ENCODE results near the gene ADGRA3.
"Not testable (repeated sequence)": the region's sequence is repeated elsewhere in the genome, so short reads cannot be mapped to it uniquely, and the experiment has no call there.

ADGRA3 gene

GRCh38 chr4:22480675-22481327 lies 35.1 kb downstream of the ADGRA3 start:
- DNase-seq (ENCODE audit: low read depth): no peak

GRCh38 chr4:22478426-22478825 lies 37.4 kb downstream of the ADGRA3 start:
- DNase-seq (ENCODE audit: low read depth): no peak

DNA sequence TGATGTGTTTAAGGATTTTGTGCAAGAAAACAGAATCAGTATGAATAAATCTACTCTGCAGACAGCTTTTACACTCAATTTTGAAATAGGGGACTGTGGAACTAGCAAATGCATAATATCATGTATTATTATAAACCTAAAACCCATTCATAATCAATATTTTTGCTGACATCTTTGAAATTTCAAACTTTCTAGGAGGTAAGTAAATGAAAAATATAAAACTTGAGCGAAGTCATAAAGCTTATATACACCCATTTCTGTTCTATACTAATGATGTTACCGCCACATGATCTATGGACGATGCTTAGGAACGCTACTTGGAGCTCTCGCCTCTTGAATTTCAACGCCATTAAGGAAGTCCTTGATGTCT lies 38.1 kb downstream of the ADGRA3 start:
- DNase-seq (ENCODE audit: low read depth): no peak

DNA sequence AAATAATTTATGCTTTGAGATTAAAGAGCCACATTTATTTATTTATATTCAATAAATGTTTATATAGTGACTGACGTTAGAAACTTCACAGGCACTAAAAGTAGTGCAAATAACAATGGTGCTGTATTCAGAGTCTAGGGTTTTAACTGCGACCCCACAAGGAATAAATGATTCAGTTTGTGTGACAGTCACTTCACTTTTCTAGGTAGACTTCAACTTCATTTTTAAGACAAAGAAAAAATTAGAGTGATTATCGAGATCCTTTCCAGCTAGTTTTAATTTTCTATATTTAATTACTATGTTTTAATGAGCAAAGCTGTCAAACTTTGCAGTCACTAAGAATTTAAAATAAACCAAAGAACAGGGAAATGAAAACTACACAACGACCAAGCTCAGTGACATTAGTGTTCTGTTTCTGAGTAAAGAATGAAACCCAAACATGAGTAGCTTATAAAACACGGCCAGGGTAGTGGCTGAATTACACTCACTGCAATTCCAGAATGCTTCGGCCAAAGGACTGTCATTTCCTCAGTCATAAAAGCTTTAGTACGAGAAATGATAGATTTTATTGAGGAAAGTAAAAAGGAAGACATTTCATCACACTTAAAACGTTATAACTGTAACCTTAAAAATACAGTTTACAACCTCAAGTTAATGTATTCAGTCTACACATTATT lies 38.6 kb downstream of the ADGRA3 start:
- DNase-seq (ENCODE audit: low read depth): no peak

- DNase-seq (ENCODE audit: low read depth): no peak
Observed at GRCh38 chr4:22476011-22476410, 39.9 kb downstream of the ADGRA3 start.

GRCh38 chr4:22475311-22475646 lies 40.6 kb downstream of the ADGRA3 start:
- DNase-seq (ENCODE audit: low read depth): not testable (repeated sequence)

DNA sequence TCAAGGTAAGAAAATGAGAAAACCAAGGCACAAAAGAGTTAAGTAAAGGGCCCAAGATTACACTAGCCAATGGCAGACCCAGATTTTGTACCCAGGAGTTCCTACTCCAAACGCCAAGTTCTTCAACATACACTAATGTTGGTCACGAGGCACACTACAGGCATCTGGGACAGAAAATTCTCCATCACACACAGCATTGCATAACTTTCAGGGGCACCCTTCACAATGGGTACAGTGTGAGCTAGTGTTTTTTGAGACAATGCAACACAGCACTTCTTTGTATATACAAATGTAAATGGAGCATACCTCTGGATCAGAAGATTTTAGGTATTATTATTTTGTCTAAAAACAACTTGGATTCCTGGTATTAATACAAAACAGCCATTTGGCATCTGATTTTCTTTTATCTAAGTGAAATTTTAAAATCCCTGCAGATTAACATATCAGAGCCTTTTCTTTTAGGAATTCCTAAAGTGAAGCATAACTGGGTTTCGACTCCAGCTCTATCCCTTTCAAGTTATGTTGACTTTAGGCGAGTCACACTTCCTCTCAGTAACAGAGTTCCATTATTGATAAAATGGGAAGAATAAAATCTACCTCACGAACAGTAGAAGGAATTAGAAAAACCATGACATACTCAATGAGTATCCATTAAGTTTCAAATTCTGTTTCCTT lies 41.1 kb downstream of the ADGRA3 start:
- no peak for DNase-seq (ENCODE audit: low read depth)

- no peak for DNase-seq (ENCODE audit: low read depth)
Observed at GRCh38 chr4:22473268-22473667, 42.6 kb downstream of the ADGRA3 start.

DNA sequence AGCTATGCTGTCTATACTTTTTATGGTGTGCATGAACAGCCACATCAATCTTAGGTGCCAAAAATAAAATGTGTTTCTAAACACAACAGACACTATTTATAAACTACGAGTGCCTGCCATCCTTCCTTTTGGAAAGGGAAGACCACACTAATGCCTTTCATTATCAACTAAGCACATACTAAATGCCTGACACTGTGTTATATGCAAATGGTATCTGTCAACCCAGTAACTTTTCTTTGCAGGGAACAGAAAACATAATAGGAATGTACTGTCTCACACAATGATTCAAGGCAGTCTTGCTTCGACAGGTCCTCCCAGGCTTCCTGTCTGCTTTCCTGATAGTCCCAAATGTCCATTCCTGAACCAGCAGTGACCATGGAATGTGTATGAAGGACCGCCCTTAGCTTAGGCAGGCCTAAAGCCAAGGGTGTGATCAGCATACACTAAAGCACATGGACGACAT lies 43.8 kb downstream of the ADGRA3 start:
- no peak for DNase-seq (ENCODE audit: low read depth)

- DNase-seq (ENCODE audit: low read depth): no peak
Observed at GRCh38 chr4:22471419-22471818, 44.4 kb downstream of the ADGRA3 start.

- no peak for DNase-seq (ENCODE audit: low read depth)
Observed at GRCh38 chr4:22466581-22466980, 49.3 kb downstream of the ADGRA3 start.

GRCh38 chr4:22465996-22466395 lies 49.9 kb downstream of the ADGRA3 start:
- no peak for DNase-seq (ENCODE audit: low read depth)

DNA sequence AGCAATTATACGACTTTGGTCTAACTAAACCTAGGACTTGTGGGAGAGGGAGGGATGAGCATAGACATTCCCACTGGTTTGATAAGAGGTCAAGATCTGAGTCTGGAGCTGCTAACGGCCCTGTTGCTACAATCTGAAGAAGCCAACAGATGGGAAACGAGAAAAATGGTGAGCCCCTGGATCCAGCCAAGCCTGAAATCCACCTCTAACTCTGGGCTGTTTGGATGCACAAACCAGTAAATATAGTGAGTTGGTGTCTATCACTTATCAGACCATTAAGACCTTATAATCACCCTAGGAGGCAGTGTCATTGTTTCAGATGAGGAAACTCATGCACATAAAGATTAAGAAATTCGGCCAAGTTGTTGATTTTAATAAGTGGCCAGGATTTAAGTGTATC lies 50.5 kb downstream of the ADGRA3 start:
- no peak for DNase-seq (ENCODE audit: low read depth)

- no peak for DNase-seq (ENCODE audit: low read depth)
Observed at GRCh38 chr4:22463179-22463578, 52.7 kb downstream of the ADGRA3 start.

GRCh38 chr4:22462688-22463087 lies 53.2 kb downstream of the ADGRA3 start:
- DNase-seq (ENCODE audit: low read depth): no peak

DNA sequence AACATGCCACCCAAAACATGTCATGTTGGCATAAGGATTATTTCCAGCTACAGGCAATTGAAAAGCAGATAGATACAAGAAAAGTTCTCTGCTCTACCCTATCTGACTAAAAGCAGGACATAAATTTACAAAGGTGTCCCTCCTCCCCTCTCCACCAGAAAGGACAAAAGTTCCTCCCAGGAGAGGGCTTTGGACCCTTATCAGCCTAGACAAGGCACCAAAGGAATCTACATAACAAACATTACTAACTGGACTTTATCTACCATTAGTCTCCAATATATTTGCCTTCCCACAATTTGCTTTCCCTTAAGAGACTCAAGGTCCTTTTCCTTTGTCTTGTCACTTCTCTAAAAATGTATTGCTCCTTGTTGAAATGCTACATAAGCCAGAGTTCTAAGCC lies 55.6 kb downstream of the ADGRA3 start:
- DNase-seq (ENCODE audit: low read depth): no peak

- no peak for DNase-seq (ENCODE audit: low read depth)
Observed at GRCh38 chr4:22458098-22458497, 57.8 kb downstream of the ADGRA3 start.

GRCh38 chr4:22457348-22457747 lies 58.5 kb downstream of the ADGRA3 start:
- no peak for DNase-seq (ENCODE audit: low read depth)

GRCh38 chr4:22456291-22456690 lies 59.6 kb downstream of the ADGRA3 start:
- DNase-seq (ENCODE audit: low read depth): no peak

DNA sequence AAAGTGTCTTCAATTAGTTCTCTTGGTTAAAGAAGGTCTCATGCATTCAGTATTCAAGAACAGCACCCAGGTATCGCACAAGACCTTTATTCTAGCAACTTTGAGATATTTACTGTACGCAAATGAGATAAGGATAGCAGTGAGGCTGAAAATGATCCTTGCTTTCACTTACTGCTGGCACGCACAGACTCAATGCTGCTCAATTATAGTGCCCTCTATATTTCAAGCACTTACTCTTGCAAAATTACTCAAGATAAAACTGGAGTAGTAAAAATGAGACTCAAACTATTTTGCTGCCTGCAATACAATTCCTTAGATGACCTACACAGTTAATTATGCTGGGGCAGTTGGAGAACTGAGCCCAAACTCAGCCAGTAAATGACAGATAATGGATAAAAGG lies 60.9 kb downstream of the ADGRA3 start:
- DNase-seq (ENCODE audit: low read depth): no peak

DNA sequence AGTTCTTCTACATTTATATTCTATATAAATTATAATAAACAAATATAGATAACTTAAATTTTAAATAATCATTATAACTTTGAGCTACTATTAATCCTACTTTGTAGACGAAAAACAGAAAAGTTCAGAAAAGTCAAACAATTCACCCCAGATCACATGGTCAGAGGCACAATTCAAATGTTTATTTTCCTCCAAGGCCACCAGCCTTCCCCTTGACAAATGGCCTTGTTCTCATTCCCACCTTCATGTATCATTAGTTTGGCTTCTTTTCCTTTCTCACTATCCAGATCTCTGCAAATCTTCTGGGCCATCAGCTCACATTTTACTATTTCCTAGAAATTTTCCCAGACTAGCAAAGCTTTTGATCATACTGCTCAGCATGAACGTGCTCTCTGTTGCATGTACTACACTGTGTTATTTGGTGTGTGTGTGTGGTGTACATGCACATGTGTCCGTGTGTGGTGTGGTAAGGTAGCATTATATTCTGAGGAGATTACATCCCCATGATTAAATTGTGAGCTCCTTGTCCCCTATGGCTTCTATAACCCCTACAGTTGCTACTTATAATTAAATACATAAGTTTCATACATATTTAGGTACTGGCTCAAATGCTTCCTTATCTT lies 61.5 kb downstream of the ADGRA3 start:
- no peak for DNase-seq (ENCODE audit: low read depth)

GRCh38 chr4:22444813-22445212 lies 71.1 kb downstream of the ADGRA3 start:
- DNase-seq (ENCODE audit: low read depth): no peak

DNA sequence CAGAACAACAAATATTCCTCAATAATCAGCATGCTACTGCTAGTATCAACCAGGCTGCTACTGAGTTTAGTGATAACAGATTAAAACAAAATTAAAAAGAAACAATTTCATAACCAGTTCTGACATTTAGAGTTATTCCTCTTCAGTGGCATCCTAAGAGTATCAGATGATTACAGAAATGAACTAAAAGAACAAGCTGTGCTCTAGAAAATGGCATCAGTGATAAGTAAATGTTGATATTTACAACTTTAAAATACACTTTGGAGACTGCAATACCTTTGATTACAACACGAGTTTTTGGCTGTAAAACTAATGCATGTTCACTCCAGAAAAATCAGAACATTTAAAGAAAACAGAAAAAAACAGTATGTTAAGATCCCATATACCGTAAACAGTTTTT lies 72.9 kb downstream of the ADGRA3 start:
- no peak for DNase-seq (ENCODE audit: low read depth)

Data from CMK (cell line).